NCI-H2196 (cell line): ENCODE measurements around the gene ZNF768.
A peak's percentile ranks its signal among the peaks of the same experiment; 100 is the strongest.
"Not testable (repeated sequence)": the region's sequence is repeated elsewhere in the genome, so short reads cannot be mapped to it uniquely, and the experiment has no call there.

Source experiments
- DNase-seq: peaks from one replicate; lab custom pipeline; 2025; ENCODE audit not compliant: unreplicated experiment; lab: John Stamatoyannopoulos, UW

Gene ZNF768

DNA sequence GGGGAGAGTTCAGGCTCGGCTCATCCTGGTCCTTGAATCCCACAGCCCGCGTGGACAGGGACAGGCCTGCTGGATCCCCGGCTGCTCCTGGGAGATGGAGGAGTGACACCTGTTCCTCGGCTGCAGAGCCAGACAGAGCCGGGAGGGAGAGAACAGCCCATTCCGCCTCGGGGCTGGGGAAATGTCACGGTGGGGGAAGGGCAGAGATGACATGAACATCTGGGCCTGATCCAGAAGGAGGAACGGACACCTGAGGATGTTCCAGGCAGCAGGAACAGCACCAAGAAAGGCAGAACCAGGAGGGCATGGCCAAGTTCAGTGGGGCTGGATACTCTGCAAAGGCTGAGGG, 29.7 kb upstream of the ZNF768 start:
- DNase-seq = no peak

DNA sequence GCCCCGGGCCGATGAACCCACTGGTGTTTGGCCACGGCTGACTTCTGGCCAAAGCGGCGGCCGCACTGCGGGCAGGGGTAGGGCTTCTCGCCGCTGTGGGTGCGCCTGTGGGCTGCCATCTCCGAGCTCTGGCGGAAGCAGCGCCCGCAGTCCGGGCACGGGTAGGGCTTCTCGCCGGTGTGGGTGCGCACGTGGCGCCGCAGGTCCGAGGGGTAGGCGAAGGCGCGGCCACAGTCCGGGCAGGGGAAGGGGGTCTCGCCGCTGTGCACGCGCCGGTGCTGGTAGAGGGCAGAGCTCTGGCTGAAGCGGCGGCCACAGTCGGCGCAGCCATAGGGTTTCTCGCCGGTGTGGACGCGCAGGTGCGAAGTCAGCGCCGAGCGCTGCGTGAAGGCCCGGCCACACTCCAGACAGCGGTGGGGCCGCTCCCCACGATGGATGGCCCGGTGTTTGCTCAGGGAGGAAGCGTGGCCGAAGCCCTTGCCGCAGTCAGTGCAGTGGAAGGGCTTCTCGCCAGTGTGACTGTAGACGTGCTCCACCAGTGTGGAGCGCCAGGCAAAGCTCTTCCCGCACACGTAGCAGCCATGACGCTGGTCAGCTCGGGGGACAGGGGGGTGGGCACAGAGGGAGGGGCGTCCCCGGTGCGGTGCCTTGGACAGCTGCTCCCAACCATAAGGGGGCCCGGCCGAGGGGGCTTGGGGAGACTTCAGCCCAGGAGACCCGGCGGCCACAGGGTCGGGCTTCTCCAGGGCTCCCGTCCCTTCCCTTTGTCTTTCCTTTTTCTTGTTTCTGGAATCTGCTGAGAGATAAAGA, 29.2 kb upstream of the ZNF768 start:
- DNase-seq = no peak

DNA sequence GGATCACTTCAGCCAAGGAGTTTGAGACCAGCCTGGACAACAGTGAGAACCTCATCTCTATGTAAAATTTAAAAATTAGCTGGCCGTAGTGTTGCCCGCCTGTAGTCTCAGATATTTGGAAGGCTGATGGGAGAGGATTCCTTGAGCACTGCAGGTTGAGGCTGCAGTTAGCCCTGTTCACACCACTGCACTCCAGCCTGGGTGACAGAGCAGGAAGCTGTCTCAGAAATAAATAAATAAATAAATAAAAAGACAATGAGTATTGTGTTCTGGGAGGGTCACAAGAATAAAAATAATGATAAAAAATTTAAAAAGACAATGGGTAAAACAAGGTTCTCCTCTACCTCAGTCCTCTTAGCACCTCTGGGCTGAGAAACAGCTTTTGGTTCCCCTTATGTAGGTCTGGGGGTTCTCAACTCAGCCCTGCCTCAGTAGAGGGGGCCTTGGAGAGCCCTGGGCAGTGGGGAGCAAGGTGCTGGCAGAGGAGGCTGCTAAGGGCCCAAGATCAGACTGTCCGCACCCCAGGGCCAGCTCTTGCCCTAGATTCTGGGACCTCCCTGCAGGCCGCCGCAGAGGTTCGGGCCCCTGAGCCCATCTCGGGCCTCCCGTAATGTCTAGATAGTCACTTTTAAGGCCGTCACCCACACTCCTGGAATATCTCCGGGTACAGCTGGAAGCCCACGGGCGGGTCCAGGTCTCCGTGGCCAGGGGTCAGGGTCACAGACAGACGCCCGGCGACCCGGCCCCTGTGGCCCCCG, 28.4 kb upstream of the ZNF768 start:
- DNase-seq = no peak

DNA sequence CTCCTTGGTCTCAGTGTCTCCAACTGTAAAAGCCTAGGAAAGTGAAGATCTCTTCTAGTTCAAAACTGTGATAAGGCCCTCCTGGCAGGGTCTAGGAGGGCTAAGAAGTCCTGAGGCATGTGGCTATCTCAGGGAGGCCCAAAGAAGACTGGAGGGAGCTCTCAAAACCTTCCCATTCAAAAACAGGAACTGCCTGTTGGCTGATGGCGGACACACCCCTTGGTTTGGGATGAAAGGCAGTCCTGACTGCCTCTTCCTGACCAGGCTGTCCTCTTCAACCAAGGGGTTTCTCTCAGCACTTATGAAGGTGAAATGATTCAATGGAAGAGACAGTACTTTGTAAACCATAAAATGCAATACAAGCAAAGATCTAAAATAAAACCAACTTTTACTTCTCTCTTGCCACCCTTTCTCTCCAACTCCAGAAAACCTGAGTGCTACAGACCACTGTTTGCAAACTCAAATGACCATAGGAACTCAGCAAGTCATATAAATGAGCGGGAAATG, 27.1 kb upstream of the ZNF768 start:
- no peak for DNase-seq

DNA sequence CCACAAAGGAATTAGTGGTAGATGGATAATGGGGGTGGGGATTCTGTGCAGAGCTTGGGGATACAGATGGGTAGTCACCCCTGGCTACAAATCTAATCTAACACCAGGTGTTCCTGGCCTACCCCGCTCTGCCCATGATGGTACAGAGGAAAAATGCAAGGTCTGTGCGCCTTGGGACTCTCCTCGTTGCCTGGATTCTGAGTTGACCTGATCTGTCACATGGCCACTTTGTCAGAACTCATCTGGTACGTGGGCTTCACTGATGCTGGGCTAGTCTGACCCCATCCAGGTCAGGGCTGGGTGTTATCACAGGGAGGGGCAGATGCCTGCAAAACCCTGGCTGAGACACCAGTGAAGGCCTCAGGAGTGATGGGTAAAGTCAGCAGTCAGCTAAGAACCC, 26.6 kb upstream of the ZNF768 start:
- no peak for DNase-seq

DNA sequence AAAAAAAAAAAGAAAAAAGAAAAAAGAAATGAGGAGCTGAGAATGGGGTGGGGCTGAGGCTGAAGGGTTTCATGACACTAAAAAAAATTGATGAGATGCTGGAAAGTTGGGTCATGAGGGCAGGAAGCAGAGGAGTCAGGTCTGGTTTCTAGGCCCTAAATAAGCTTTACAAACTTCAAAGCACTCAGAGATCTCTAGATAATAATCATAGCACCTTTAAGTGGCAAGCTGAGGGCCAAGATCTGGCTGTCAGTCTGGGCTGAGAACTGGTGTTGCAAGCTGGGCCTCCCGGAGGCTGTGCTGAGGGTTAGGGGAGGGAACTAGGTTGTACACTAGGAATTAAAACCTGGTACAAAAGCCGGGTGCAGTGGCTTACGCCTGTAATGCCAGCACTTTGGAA, 25.4 kb upstream of the ZNF768 start:
- DNase-seq = peak; percentile 21

DNA sequence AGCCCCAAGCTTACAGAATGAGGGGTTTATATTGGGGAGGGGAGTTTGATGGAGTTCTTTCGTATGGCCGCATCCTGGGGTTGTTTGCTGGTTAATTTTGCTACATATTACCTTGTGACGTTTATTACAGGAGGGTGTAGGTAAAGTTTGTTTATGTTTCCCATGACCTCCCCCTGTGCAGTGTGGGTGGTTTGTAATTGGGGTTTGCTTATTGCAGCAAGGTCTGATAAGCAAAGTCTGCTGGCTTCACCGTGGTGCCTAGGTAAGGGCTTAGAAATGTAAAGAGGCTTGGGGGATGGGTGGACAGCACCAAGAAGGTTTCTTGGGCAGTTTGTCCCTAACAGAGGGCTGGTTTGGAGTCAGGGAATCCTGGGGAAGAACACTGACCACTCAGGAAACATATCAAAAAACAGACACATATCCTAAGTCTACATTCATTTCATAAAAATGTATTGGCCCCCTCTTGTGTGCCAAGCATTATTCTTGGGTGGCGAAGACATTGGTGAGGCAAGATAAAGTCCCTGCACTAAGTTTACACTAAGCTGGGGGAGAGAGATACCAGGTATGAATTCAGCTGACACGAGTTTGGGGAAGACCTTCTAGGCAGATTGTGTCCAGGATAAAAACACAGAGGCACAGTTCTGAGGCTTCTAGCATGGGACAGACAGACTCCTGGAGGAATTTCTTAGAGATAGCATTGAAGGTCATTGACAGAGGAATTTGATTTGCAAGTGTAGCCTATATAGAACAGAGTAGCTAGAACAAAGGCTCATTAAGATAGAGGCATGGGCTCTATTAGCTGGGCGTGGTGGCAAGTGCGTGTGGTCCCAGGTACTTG, 22.3 kb upstream of the ZNF768 start:
- no peak for DNase-seq

DNA sequence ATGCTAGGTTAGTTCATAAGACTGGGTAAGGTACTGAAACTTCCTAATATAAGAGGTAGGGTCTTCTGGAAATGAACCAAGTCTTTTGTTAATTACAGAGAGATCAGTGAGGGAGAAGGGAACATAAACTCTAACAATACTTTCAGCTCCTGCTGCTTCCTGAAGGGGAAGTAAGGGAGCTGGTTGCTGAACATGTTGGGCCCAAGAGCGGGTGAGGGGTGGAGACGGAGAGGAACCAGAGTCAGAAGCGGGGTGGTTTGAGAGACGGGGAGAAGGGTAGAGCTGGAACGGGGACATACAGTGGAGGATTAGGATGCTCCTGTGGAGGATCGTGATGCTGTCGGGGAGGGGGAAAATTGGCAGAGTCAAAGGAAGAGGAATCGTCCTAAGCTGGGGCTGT, 19.7 kb upstream of the ZNF768 start:
- DNase-seq = no peak

DNA sequence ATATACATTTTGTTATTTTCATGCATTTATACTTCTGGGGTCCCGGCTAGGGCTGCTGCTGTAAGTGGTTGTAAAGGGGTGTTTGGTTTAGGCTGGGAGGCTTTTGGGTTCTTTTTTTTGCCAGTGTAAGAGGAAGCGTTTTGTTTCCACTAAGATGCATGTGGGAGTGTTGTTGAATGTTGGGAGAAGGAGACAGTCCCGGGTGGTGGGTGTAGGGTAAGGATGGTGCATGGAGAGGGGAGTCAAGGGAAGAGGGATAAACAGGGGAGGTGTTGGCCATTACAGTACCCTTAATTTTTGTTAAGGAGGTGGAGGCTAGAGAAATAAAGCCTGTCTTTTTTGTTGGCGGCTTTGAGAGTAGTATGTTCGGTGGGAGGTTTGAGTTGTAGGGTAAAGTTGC, 16.7 kb upstream of the ZNF768 start:
- no peak for DNase-seq

DNA sequence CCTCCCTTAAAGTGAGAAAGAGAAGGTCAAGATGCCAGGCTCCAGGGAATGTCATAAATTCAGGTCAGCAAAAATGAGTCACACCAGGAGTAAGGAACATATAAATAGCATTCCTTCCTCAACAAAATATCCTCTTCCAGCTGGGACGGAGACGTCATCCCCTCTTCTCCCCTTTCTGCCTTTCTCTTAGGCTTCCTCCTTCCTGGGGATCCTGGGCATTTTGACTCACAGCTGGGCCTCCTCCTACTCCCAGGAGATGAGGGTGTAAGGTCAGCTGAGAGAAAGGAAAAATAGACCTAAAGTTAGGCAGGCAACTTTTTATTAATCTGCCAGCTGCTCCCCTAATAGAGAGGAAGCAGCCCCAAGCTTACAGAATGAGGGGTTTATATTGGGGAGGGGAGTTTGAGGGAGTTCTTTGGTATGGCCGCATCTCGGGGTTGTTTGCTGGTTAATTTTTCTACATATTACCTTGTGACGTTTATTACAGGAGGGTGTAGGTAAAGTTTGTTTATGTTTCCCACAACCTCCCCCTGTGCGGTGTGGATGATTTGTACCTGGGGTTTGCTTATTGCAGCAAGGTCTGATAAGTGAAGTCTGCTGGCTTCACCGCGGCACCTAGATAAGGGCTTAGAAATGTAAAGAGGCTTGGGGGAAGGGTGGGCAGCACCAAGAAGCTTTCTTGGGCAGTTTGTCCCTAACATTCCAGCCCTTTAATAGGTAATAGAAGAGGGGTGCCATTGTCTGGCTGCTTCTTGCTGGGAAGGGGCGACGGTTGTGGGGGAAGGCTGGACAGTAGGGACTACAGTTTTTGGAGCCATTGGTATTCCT, 15.3 kb upstream of the ZNF768 start:
- DNase-seq = no peak

DNA sequence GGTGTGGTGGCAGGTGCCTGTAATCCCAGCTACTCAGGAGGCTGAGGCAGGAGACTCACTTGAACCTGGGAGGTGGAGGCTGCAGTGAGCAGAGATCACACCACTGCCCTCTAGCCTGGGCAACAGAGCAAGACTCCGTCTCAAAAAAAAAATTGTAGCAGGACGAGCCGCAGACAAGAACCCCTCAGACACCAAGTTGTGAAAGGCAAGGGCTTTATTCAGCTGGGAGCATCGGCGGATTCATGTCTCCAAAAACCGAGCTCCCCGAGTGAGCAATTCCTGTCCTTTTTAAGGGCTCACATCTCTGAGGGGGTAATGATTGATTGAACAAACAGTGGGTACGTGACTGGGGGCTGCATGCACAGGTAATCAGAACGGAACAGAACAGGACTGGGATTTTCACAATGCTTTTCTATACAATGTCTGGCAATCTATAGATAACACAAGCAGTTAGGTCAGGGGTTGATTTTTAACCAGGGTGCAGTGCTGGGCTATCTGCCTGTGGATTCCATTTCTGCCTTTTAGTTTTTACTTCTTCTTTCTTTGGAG, 14.6 kb upstream of the ZNF768 start:
- not testable (repeated sequence) for DNase-seq

DNA sequence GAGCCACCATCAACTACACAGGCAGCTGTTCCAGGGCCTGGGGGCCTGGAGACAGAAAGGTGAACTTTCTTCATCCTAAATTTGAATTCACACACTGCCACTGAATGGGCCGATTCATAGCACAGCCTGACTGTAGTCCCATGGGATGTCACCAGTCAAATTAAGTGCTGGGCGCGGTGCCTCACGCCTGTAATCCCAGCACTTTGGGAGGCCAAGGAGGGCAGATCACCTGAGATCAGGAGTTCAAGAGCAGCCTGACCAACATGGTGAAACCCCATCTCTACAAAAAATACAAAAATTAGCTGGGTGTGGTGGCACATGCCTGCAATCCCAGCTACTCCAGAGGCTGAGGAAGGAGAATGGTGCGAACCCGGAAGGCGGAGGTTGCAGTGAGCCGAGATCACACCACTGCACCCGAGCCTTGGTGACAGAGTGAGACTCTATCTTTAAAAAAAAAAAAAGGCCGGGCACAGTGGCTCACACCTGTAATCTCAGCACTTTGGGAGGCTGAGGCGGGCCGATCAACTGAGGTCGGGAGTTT, 13.7 kb upstream of the ZNF768 start:
- DNase-seq = not testable (repeated sequence)

DNA sequence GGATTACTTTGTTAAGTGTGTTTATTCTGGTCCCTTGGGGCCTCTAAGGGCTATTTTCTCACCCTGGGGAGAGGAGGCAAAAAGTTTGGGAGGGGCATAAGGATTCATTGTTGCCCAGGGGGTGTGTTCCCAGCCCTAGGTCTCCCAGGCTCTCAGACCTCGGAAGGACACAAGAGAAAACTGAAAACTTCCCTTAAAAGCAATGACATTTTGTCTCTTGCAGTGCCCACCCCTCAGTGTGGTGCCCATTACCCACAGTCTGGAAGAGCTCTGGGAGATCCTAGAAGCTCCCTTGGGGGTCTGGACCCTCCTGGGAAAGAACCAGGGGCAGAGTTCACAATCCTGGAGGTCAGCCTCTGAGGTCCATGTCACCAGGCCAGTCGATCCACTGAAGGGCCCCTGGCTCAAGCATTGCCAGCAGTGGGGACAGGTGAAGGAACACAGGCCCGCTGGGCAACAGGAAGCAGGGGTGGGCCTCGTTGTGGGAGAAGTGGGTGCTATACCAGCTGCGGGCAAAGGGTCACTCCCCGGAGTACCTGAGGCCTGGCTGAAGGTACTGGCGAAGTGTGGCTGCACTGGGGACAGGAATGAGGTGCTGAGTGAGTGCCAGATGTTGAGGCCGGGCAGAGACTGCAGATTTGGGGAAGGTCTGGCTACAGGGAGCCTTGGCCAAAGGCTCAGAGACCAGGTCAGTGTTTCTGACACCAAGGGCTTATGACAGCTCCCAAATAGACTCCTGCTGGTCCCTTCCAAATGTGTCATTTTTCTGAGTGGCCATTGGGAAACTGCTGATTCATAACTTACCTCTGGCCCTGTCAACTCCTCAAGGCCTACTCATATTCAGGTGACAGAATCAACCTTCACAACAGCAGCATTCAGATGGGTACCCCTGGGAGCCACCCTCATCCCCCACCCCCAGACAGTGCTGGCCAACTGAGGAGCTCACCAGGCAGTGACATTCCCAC, 12.9 kb upstream of the ZNF768 start:
- no peak for DNase-seq

DNA sequence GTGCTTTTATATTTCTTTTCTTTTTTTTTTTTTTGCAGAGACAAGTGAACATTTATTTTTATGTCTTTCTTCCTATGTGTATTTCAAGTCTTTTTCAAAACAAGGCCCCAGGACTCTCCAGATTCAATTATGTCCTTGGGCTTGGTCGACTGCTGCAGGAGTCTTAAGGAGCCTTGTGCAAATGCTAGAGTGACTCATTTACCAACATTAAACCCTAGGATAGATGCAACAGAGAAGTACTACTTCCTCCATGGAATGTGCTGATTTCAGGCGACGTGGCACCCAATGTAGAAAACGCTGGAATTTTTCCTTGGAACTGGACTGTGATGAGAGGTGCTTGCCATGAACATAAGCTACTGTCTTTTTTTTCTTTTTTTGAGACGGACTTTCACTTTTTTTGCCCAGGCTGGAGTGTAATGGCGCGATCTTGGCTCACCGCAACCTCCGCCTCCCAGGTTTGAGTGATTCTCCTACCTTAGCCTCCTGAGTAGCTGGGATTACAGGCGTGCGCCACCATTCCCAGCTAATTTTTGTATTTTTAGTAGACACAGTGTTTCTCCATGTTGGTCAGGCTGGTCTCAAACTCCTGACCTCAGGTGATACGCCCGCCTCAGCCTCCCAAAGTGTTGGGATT, 10.1 kb upstream of the ZNF768 start:
- not testable (repeated sequence) for DNase-seq

DNA sequence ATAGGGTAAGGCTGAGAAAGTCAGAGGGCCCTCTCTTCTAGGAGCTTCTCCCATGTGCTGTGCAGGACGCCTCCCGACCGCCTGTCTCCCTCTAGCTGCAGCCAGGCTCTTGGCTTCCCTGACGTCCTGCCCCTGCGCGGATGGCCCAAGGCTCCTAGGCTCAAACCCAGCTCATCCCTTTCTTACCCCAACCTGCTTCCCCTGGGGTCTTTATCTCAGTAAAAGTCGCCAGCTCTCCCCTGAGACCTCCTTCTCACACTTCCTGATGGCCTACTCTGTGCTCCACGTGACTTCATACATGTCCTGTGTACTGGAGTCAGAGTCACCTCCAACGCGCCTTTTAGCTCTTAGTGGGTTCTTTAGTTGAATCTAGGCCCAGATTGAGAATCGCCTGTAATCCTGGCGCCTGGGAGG, 9.4 kb upstream of the ZNF768 start:
- peak; percentile 64 for DNase-seq

DNA sequence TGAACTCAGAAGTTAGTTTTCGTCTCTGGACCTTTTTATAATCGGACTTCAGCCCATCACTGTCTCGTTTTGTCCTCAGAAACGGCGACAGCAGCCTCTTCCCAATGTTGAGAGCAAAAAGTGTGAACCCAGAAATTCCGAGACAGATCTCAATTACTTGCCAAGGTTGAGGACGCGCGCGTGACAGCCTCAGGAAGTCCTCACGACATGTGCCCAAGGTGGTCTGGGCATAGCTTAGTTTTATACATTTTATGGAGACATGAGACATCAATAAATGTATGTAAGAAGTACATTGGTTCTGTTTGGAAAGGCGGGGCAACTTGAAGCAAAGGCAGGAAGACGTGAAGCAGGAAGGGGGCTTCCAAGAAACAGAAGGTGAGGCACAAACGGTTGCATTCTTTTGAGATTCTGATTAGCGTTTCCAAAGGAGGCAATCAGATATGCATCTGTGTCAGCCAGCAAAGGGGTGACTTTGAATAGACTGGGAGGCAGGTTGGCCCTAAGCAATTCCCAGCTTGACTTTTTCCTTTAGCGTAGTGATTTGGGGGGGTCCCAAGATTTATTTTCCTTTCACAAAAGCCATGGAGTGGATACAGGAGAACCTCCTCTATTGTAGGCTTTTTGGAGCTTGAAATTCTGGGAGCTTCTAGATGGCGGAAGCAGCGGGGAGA, 8.9 kb upstream of the ZNF768 start:
- peak; percentile 57 for DNase-seq

DNA sequence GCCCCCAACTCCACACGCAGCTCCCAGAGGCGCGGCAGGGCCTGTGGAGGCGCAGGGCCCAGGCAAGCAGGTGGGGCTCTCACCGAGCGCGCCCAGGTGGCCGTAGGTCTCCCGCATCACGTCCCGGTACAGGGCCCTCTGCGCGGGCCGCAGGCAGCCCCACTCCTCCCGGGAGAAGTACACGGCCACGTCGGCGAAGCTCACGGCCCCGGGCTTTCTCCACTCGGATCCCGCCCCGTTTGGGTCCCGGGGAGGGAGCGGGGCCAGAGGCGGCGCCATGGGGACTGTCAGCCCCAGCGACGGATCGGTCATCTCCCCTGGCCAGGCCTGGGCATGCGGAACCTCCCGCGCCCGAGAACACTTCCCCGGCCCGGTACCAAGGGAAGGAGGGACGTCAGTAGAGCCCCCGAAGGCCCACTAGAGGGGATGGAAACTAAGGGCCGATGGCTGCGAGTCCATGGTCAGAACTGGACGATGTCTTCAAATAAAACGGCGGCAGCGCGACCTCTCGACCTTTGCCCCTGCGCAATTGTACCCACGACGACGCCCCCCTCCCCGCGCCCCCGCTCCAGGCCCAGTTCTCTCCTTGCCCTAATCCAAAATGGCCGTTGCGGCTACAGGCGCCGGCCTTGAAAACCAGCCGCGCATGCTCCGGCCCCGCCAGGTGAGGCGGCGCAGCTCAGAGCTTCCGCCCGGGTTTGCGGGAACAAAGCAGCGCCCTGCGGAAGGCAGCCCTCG, 8.2 kb upstream of the ZNF768 start, which contains the start of gene ZNF747:
Gene ZNF747, minus strand, starts transcription at position 491 of the 738 bp plus-strand sequence. Its CDS starts 179 bp downstream, at position 312.
- DNase-seq = peak; percentile 95
